Caco-2 (cell line): ENCODE data around the gene XIRP2. TPM values are rescaled to one million over a fixed set of nuclear protein-coding genes. Genes with fewer than 3 reads are reported as not detected.

Experiments
- Bru-seq: library from RNA; stranded (reverse); fragments of 400-500 nt; gene quantifications from one replicate; lab custom pipeline; 2021; lab: Mats Ljungman, UMichigan
- BruChase-seq, 2 experiments: library from RNA; stranded (reverse); fragments of 400-500 nt; gene quantifications; one replicate each; lab custom pipeline; 2021; lab: Mats Ljungman, UMichigan
- BruUV-seq: library from RNA; stranded (reverse); fragments of 400-500 nt; replicated peaks from 2 replicates; lab custom pipeline; 2021; lab: Mats Ljungman, UMichigan
- CTCF ChIA-PET: fragments of 300-600 bp; sonication (Branson Sonifier 250); formaldehyde crosslinking; loops from one replicate; lab custom pipeline; 2022; ENCODE audit warnings: antibody characterized with exemption; lab: Charles Lee
- POLR2A ChIA-PET: fragments of 300-600 bp; sonication (Branson Sonifier 250); formaldehyde crosslinking; loops from one replicate; lab custom pipeline; 2022; ENCODE audit warnings: antibody characterized with exemption; lab: Charles Lee
- DNase-seq, 2 experiments: peaks; one replicate each; pipeline versions ENCODE4 v3.0.0 to v3.0.0-alpha.2; 2020 to 2022
- H3K27me3 ChIP-seq: replicated peaks from 2 replicates; pipeline ENCODE4 v1.6.0; 2011; ENCODE audit warnings: low read length; ENCODE audit not compliant: control insufficient read depth, insufficient read depth
- H3K36me3 ChIP-seq: 2 replicates; pipeline ENCODE4 v1.5.1; 2011; ENCODE audit warnings: low read length; ENCODE audit not compliant: control insufficient read depth, insufficient read depth
- H3K4me1 ChIP-seq: fragments of 250-450 bp; sonication (Bioruptor Pico); 2 replicates; pipeline ENCODE4 v1.5.1; 2020; ENCODE audit warnings: mild to moderate bottlenecking
- H3K4me3 ChIP-seq: 2 replicates; pipeline ENCODE4 v1.5.1; 2011; ENCODE audit warnings: low read depth, mild to moderate bottlenecking, control low read depth, low read length
- H3K9me3 ChIP-seq: fragments of 250-450 bp; sonication (Bioruptor Pico); 2 replicates; pipeline ENCODE4 v1.5.1; 2020; ENCODE audit warnings: mild to moderate bottlenecking, moderate library complexity
- H3K27ac Mint-ChIP-seq: one replicate; pipeline ENCODE4 v1.8.0; 2022; ENCODE audit warnings: mixed read lengths; ENCODE audit not compliant: unreplicated experiment
- H3K27me3 Mint-ChIP-seq: one replicate; pipeline ENCODE4 v1.8.0; 2022; ENCODE audit warnings: mixed read lengths; ENCODE audit not compliant: insufficient read depth, unreplicated experiment
- H3K36me3 Mint-ChIP-seq: one replicate; pipeline ENCODE4 v1.8.0; 2022; ENCODE audit warnings: mild to moderate bottlenecking, mixed read lengths; ENCODE audit not compliant: insufficient read depth, unreplicated experiment
- H3K4me1 Mint-ChIP-seq: one replicate; pipeline ENCODE4 v1.8.0; 2022; ENCODE audit warnings: low read depth, mixed read lengths; ENCODE audit not compliant: unreplicated experiment
- H3K4me3 Mint-ChIP-seq: one replicate; pipeline ENCODE4 v1.8.0; 2022; ENCODE audit warnings: mild to moderate bottlenecking, moderate library complexity, mixed read lengths; ENCODE audit not compliant: unreplicated experiment
- H3K9me3 Mint-ChIP-seq: one replicate; pipeline ENCODE4 v1.8.0; 2022; ENCODE audit warnings: mixed read lengths; ENCODE audit not compliant: unreplicated experiment
- CTCF ChIP-seq, 2 experiments: fragments of 200-600 bp in 1 of 2; IDR thresholded peaks; 1 replicate in 1 of 2; 2 replicates in 1 of 2; pipeline versions ENCODE4 v1.5.1 to v1.8.0; 2011 to 2022; ENCODE audit warnings: antibody characterized with exemption in 1 of 2, control low read depth in 1 of 2, inconsistent platforms in 1 of 2, low read depth in 1 of 2, low read length in 1 of 2, mild to moderate bottlenecking in 1 of 2, moderate library complexity in 1 of 2; ENCODE audit not compliant: insufficient read depth in 1 of 2, severe bottlenecking in 1 of 2, unreplicated experiment in 1 of 2
- intact Hi-C: fragments of 100-400 bp; cut with micrococcal nuclease; formaldehyde crosslinking; loops from one replicate; pipeline ENCODE4 v1.10.0; 2022; ENCODE audit not compliant: unreplicated experiment
- long read RNA-seq: library from polyadenylated mRNA; stranded (forward); transcript quantifications from one replicate; pipeline ENCODE4 v2.0.0, GENCODE V29; 2022
- total RNA-seq: library from RNA; stranded (reverse); gene quantifications from 2 replicates; pipeline ENCODE4 v1.2.3, GENCODE V29; 2022

Gene XIRP2
- total RNA-seq, result not detected in 2 replicates
- Bru-seq, nascent RNA, result percentile 2 among the genes with signal in this experiment
- percentile 1 among the genes with signal in this experiment for BruChase-seq, experiment 1, labeled RNA remaining after a 2-hour chase
- percentile 1 among the genes with signal in this experiment for BruChase-seq, experiment 2, labeled RNA remaining after a 6-hour chase
- long read RNA-seq, result 0 reads

- intact Hi-C loops, result no loop called here
- Histone ChIP-seq H3K4me1 (no peaks in the 10 kb centered on the region), H3K36me3 (no peaks in the 10 kb centered on the region), H3K9me3 (no peaks in the 10 kb centered on the region), H3K27me3 (no peaks in the 10 kb centered on the region), H3K4me3 (no peak within 1 kb of the TSS)
- no peaks in the 10 kb centered on the region for H3K36me3 Mint-ChIP-seq
- no peaks in the 10 kb centered on the region for H3K9me3 Mint-ChIP-seq
- POLR2A ChIA-PET, result no interaction called here
- H3K27ac Mint-ChIP-seq, result no peak within 1 kb of the TSS
- no peak for DNase-seq
- BruUV-seq, result no TSS peak
- H3K4me3 Mint-ChIP-seq, result no peak within 1 kb of the TSS
- TF ChIP-seq CTCF (IDR thresholded peaks at IDR 0.05; ENCODE audit: insufficient read depth in 1 of 2, low read depth in 1 of 2, low read length in 1 of 2, severe bottlenecking in 1 of 2, unreplicated experiment in 1 of 2), result no peak
- no peaks in the 10 kb centered on the region for H3K4me1 Mint-ChIP-seq
- CTCF ChIA-PET, result no interaction called here
- H3K27me3 Mint-ChIP-seq, result peaks cover 3% of the 10 kb centered on the region
Observed at GRCh38 chr2:166888180-166888579, at the start of gene XIRP2. Gene XIRP2, plus strand, starts transcription at chr2:166888480. Its CDS starts 15,003 bp downstream, at chr2:166903483.

GRCh38 chr2:166841152-166841551, 47.1 kb upstream of the XIRP2 start:
- ChIA-PET POLR2A (no interaction called here), CTCF (no interaction called here)
- Mint-ChIP-seq H3K9me3 (no peaks in the 10 kb centered on the region), H3K4me3 (no peak overlapping the region), H3K27me3 (no peaks in the 10 kb centered on the region), H3K4me1 (no peaks in the 10 kb centered on the region), H3K36me3 (no peaks in the 10 kb centered on the region), H3K27ac (no peak overlapping the region)
- DNase-seq, result no peak
- Histone ChIP-seq H3K27me3 (no peaks in the 10 kb centered on the region), H3K9me3 (no peaks in the 10 kb centered on the region; the same call in 1 of the 2 replicates), H3K4me3 (no peak overlapping the region), H3K36me3 (no peaks in the 10 kb centered on the region), H3K4me1 (no peaks in the 10 kb centered on the region)
- TF ChIP-seq CTCF (IDR thresholded peaks at IDR 0.05; ENCODE audit: insufficient read depth in 1 of 2, low read depth in 1 of 2, low read length in 1 of 2, severe bottlenecking in 1 of 2, unreplicated experiment in 1 of 2), result no peak
- intact Hi-C loops, result no loop called here
- BruUV-seq, result no TSS peak

DNA sequence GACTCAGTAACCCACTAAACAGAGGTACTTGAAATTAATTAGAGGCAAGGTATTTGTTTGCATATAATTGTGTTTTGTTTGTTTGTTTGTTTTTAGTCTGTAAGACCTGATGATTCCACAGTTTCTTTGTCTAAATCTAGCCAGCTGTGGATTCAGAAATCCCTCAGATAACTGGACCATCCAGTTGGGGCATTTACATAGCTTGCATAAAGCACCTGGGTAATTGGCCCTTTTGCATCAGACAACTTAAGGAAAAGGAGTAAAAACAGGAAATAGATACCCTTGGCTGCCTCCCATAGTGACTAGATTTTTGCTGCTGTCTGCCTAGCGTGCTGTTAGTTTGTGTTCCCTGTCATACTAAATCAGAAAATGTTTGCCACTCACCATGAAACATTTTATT, 46.6 kb upstream of the XIRP2 start:
- TF ChIP-seq CTCF (IDR thresholded peaks at IDR 0.05; ENCODE audit: insufficient read depth in 1 of 2, low read depth in 1 of 2, low read length in 1 of 2, severe bottlenecking in 1 of 2, unreplicated experiment in 1 of 2), result no peak
- Histone ChIP-seq H3K9me3 (no peaks in the 10 kb centered on the region; the same call in 1 of the 2 replicates), H3K4me1 (no peaks in the 10 kb centered on the region), H3K36me3 (no peaks in the 10 kb centered on the region), H3K27me3 (no peaks in the 10 kb centered on the region), H3K4me3 (no peak overlapping the region)
- BruUV-seq, result no TSS peak
- no peaks in the 10 kb centered on the region for H3K4me1 Mint-ChIP-seq
- H3K9me3 Mint-ChIP-seq, result no peaks in the 10 kb centered on the region
- no peak overlapping the region for H3K27ac Mint-ChIP-seq
- CTCF ChIA-PET, result no interaction called here
- no peaks in the 10 kb centered on the region for H3K27me3 Mint-ChIP-seq
- no peak overlapping the region for H3K4me3 Mint-ChIP-seq
- POLR2A ChIA-PET, result no interaction called here
- no peak for DNase-seq
- intact Hi-C loops, result no loop called here
- no peaks in the 10 kb centered on the region for H3K36me3 Mint-ChIP-seq
